HepG2 (cell line): ENCODE results near the gene PLXND1. TPM values are rescaled to one million over a fixed set of nuclear protein-coding genes. Genes with fewer than 3 reads are reported as not detected.

Source experiments
- EP300 ChIP-seq, 3 experiments: sonication (generic) in 1 of 3; formaldehyde crosslinking in 1 of 3; IDR thresholded peaks; 2 replicates each; pipeline versions ENCODE4 v1.5.1 to v1.6.1; 2011 to 2020; ENCODE audit warnings: low read depth in 2 of 3, low read length in 2 of 3, borderline replicate concordance in 1 of 3, improper control_type of control experiment in 1 of 3, mild to moderate bottlenecking in 1 of 3, missing genetic modification reagents in 1 of 3, moderate library complexity in 1 of 3
- ETV6 ChIP-seq: sonication (generic); formaldehyde crosslinking; conservative IDR thresholded peaks from 2 replicates; pipeline ENCODE4 v1.4.0; 2020; ENCODE audit warnings: missing genetic modification reagents
- FOXK1 ChIP-seq: sonication (generic); formaldehyde crosslinking; IDR thresholded peaks from 2 replicates; pipeline ENCODE4 v1.4.0; 2020; ENCODE audit warnings: low read depth, missing genetic modification reagents, borderline replicate concordance
- KDM4B ChIP-seq: sonication (generic); formaldehyde crosslinking; IDR thresholded peaks from 2 replicates; pipeline ENCODE4 v1.4.0; 2020; ENCODE audit warnings: missing genetic modification reagents
- MAFK ChIP-seq, 2 experiments: IDR thresholded peaks in 1 of 2; conservative IDR thresholded peaks in 1 of 2; 2 replicates each; pipeline ENCODE4 v1.6.1; 2011; ENCODE audit warnings: improper control_type of control experiment in 2 of 2, low read length in 2 of 2
- NPAS2 ChIP-seq: sonication (generic); formaldehyde crosslinking; IDR thresholded peaks from 2 replicates; pipeline ENCODE4 v1.8.0; 2022; ENCODE audit warnings: mild to moderate bottlenecking, missing genetic modification reagents, borderline replicate concordance
- PHF8 ChIP-seq: sonication (generic); formaldehyde crosslinking; IDR thresholded peaks from 2 replicates; pipeline ENCODE4 v1.5.0; 2020; ENCODE audit warnings: missing genetic modification reagents
- ZNF136 ChIP-seq: sonication (generic); formaldehyde crosslinking; IDR thresholded peaks from 2 replicates; pipeline ENCODE4 v1.8.1; 2022; ENCODE audit warnings: low read depth, mild to moderate bottlenecking, moderate library complexity, missing genetic modification reagents
- ZNF253 ChIP-seq: sonication (generic); formaldehyde crosslinking; IDR thresholded peaks from 2 replicates; pipeline ENCODE4 v1.8.0; 2022; ENCODE audit warnings: mild to moderate bottlenecking, missing genetic modification reagents, borderline replicate concordance
- ZNF343 ChIP-seq: sonication (generic); formaldehyde crosslinking; IDR thresholded peaks from 2 replicates; pipeline ENCODE4 v1.4.0; 2020; ENCODE audit warnings: mild to moderate bottlenecking, missing genetic modification reagents
- ZNF543 ChIP-seq: sonication (generic); formaldehyde crosslinking; IDR thresholded peaks from 2 replicates; pipeline ENCODE4 v1.4.0; 2020; ENCODE audit warnings: mild to moderate bottlenecking, missing genetic modification reagents
- ZSCAN25 ChIP-seq: sonication (generic); formaldehyde crosslinking; IDR thresholded peaks from 2 replicates; pipeline ENCODE4 v1.8.0; 2022; ENCODE audit warnings: mild to moderate bottlenecking, missing genetic modification reagents
- ZSCAN31 ChIP-seq: sonication (generic); formaldehyde crosslinking; IDR thresholded peaks from 2 replicates; pipeline ENCODE4 v1.5.0; 2020; ENCODE audit warnings: low read depth, mild to moderate bottlenecking, missing genetic modification reagents
- polyA plus RNA-seq, 8 experiments: library from polyadenylated mRNA; depleted of rRNA in 3 of 8; stranded (reverse) in 7 of 8; unstranded in 1 of 8; fragments of >200 nt; fragmentation: Illumina TruSeq in 4 of 8; extraction: Trizol in 4 of 8; gene quantifications; 2 replicates each; pipeline versions ENCODE4 v1.2.1 to v1.2.3, GENCODE V29; 2011 to 2016; ENCODE audit warnings: low read depth in 4 of 8, missing spikeins in 1 of 8, mixed read lengths in 1 of 8; ENCODE audit not compliant: insufficient read depth in 1 of 8
- total RNA-seq, 5 experiments: library from RNA; depleted of rRNA; stranded (reverse); fragments of >200 nt; fragmentation: Illumina TruSeq; extraction: Trizol; gene quantifications; 2 replicates each; pipeline ENCODE4 v1.2.3, GENCODE V29; 2016; ENCODE audit warnings: low read depth in 1 of 5
- TF ChIP-seq, protein P1 (sequence below): sonication (generic); formaldehyde crosslinking; IDR thresholded peaks from 2 replicates; pipeline ENCODE4 v1.4.0; 2020; ENCODE audit warnings: missing genetic modification reagents, borderline replicate concordance
- TF ChIP-seq, protein P2 (sequence below): sonication (generic); formaldehyde crosslinking; IDR thresholded peaks from 2 replicates; pipeline ENCODE4 v1.4.0; 2020; ENCODE audit warnings: missing genetic modification reagents, low read depth, mild to moderate bottlenecking, borderline replicate concordance
- TF ChIP-seq, protein P3 (sequence below): sonication (generic); formaldehyde crosslinking; conservative IDR thresholded peaks from 2 replicates; pipeline ENCODE4 v1.4.0; 2020; ENCODE audit warnings: mild to moderate bottlenecking, missing genetic modification reagents, moderate library complexity
- TF ChIP-seq, protein P4 (sequence below): sonication (generic); IDR thresholded peaks from 2 replicates; pipeline ENCODE4 v1.6.1; 2016; ENCODE audit warnings: low read depth, borderline replicate concordance
- TF ChIP-seq, protein P5 (sequence below): sonication (generic); formaldehyde crosslinking; IDR thresholded peaks from 2 replicates; pipeline ENCODE4 v1.4.0; 2020; ENCODE audit warnings: mild to moderate bottlenecking, missing genetic modification reagents, borderline replicate concordance

PLXND1 gene
- total and polyA plus RNA-seq, 2 of the 13 experiments (the other 11 are each of a cell fraction or from before 2014, with no cell fraction given), result 15.9 to 42.0 TPM

DNA sequence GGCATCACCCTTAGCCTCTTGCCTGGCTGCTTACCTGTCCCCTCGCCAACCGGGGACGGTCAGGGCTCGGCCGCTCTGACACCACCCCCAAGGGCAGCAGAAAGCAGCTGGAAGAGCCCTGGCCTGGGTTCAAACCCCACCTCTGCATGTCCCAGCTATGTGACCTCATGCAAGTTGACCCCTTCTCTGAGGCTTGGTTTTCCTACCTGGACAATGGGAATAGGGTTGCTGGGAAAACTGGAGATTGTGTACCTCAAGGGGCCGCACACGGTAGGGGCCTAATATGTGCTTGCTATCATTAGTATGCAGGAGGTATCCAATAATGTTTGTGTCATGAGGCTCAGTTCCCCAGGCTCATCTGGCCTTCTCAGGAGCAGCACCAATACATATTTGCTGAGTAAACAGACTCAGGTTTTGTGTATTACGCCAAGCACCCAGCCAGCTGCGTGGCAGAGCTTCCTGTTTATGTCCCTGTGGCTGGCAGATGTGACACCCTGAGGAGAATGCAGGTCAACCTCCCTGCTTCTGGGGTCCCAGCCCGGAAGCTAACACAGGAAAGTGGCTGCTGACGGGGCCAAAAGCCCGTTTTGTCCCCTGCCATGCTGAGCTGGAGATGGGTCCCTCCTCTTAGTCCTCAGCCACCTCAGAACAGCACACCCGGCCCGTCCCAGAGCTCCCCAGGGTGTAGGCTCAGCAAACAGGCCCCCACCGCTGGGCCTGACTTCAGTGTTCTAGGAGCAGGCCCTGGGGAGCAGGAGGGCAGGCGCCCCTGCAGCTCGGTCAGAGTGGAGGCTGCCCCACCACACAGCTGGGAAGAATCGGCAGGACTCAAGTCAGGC, 29.7 kb downstream of the PLXND1 start (continued):
- TF ChIP-seq ZNF543 (CRISPR knock-in tag) (peak; percentile 25; the same call in 1 of the 2 replicates), PHF8 (CRISPR knock-in tag) (no peak), EP300 (IDR thresholded peaks at IDR 0.05; ENCODE audit: low read depth in 2 of 2, low read length in 2 of 2) (no peak), EP300 (CRISPR knock-in tag; IDR thresholded peaks at IDR 0.05; ENCODE audit: borderline replicate concordance) (no peak), ZNF136 (CRISPR knock-in tag) (no peak), MAFK (conservative IDR thresholded peaks at IDR 0.05 in 1 of 2, IDR thresholded peaks at IDR 0.05 in 1 of 2; ENCODE audit: low read length in 2 of 2) (peak; percentile 71 to 82), NPAS2 (CRISPR knock-in tag) (no peak), FOXK1 (peak; percentile 50; the same call in 1 of the 2 replicates), ZNF343 (CRISPR knock-in tag) (no peak), KDM4B (CRISPR knock-in tag) (no peak), ETV6 (CRISPR knock-in tag) (no peak), ZNF253 (CRISPR knock-in tag) (no peak), ZSCAN31 (no peak), ZSCAN25 (CRISPR knock-in tag) (no peak)
- TF ChIP-seq, protein P1, sequence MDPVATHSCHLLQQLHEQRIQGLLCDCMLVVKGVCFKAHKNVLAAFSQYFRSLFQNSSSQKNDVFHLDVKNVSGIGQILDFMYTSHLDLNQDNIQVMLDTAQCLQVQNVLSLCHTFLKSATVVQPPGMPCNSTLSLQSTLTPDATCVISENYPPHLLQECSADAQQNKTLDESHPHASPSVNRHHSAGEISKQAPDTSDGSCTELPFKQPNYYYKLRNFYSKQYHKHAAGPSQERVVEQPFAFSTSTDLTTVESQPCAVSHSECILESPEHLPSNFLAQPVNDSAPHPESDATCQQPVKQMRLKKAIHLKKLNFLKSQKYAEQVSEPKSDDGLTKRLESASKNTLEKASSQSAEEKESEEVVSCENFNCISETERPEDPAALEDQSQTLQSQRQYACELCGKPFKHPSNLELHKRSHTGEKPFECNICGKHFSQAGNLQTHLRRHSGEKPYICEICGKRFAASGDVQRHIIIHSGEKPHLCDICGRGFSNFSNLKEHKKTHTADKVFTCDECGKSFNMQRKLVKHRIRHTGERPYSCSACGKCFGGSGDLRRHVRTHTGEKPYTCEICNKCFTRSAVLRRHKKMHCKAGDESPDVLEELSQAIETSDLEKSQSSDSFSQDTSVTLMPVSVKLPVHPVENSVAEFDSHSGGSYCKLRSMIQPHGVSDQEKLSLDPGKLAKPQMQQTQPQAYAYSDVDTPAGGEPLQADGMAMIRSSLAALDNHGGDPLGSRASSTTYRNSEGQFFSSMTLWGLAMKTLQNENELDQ, result no peak
- TF ChIP-seq, protein P2, sequence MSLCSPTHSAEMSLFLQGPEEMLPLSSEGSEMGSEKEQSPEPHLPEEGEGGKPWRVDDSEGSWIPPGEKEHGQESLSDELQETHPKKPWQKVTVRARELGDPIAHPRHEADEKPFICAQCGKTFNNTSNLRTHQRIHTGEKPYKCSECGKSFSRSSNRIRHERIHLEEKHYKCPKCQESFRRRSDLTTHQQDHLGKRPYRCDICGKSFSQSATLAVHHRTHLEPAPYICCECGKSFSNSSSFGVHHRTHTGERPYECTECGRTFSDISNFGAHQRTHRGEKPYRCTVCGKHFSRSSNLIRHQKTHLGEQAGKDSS, result no peak
- TF ChIP-seq, protein P3, sequence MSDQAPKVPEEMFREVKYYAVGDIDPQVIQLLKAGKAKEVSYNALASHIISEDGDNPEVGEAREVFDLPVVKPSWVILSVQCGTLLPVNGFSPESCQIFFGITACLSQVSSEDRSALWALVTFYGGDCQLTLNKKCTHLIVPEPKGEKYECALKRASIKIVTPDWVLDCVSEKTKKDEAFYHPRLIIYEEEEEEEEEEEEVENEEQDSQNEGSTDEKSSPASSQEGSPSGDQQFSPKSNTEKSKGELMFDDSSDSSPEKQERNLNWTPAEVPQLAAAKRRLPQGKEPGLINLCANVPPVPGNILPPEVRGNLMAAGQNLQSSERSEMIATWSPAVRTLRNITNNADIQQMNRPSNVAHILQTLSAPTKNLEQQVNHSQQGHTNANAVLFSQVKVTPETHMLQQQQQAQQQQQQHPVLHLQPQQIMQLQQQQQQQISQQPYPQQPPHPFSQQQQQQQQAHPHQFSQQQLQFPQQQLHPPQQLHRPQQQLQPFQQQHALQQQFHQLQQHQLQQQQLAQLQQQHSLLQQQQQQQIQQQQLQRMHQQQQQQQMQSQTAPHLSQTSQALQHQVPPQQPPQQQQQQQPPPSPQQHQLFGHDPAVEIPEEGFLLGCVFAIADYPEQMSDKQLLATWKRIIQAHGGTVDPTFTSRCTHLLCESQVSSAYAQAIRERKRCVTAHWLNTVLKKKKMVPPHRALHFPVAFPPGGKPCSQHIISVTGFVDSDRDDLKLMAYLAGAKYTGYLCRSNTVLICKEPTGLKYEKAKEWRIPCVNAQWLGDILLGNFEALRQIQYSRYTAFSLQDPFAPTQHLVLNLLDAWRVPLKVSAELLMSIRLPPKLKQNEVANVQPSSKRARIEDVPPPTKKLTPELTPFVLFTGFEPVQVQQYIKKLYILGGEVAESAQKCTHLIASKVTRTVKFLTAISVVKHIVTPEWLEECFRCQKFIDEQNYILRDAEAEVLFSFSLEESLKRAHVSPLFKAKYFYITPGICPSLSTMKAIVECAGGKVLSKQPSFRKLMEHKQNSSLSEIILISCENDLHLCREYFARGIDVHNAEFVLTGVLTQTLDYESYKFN (CRISPR knock-in tag), result peak; percentile 68
- TF ChIP-seq, protein P4, sequence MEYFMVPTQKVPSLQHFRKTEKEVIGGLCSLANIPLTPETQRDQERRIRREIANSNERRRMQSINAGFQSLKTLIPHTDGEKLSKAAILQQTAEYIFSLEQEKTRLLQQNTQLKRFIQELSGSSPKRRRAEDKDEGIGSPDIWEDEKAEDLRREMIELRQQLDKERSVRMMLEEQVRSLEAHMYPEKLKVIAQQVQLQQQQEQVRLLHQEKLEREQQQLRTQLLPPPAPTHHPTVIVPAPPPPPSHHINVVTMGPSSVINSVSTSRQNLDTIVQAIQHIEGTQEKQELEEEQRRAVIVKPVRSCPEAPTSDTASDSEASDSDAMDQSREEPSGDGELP, result peak; percentile 77; the same call in 1 of the 2 replicates
- TF ChIP-seq, protein P5, sequence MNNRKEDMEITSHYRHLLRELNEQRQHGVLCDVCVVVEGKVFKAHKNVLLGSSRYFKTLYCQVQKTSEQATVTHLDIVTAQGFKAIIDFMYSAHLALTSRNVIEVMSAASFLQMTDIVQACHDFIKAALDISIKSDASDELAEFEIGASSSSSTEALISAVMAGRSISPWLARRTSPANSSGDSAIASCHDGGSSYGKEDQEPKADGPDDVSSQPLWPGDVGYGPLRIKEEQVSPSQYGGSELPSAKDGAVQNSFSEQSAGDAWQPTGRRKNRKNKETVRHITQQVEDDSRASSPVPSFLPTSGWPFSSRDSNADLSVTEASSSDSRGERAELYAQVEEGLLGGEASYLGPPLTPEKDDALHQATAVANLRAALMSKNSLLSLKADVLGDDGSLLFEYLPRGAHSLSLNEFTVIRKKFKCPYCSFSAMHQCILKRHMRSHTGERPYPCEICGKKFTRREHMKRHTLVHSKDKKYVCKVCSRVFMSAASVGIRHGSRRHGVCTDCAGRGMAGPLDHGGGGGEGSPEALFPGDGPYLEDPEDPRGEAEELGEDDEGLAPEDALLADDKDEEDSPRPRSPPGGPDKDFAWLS (CRISPR knock-in tag), result no peak
